OCI-LY1 (cell line): ENCODE measurements around the gene APC2.

Source experiments
- CTCF ChIP-seq: fragments of 200-600 bp; sonication (generic), shearing (Covaris generic); IDR thresholded peaks from 2 replicates; pipeline ENCODE4 v1.5.1; 2017; ENCODE audit warnings: mild to moderate bottlenecking, antibody characterized with exemption, low read length, moderate library complexity, mixed read lengths
- EZH2 ChIP-seq: fragments of 200-600 bp; sonication (generic), shearing (Covaris generic); IDR thresholded peaks from 2 replicates; pipeline ENCODE4 v1.8.0; 2017; ENCODE audit warnings: borderline replicate concordance, mixed run types, mild to moderate bottlenecking, antibody characterized with exemption, low read length, moderate library complexity, mixed read lengths

DNA sequence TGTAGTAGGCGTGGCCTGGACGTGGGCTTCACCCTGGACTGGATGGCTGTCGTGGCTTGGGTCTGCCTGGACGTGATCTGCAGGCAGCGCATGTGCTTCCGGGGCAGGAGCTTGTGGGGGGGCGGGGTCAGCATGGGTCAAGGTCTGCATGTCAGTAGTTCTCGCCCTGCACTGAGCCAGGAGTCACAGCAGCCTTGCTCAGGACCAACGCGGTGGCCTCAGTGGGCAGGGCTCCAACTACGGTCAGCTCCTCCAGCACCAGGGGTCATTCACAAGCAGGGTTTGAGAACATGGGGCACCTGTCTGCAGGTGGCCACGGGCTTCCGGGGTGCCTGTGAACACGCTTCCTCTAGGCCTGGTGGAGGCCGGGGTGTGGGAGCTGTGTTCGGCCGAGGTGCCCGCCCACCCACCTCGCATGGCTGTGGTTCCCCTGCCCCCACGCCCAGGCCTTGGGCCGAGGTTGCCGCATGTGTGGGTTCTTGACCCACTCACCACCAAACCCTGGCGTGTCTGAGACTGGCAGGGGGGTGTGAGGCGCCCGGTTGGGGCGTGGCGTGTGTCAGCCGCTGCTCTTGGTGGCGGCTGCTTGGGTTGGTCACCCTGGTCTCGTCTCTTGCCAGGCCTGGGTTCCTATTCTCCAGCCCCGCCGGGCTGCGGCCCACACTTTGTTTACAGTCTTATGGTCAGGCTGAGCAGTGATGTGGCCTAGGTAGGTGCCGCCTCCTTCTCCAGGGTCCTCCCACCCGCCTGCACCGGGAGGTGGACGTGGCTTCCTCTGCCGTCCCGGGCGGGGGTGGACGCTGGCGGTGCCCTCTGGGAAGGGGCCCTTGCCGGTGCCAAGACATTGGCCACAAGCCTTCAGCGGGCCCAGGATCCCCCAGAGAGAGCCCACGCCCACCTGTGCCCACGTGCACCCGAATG lies 16.5 kb upstream of the APC2 start:
- TF ChIP-seq CTCF, result no peak
- no peak for TF ChIP-seq EZH2
